ENCODE measurements around the gene EIF1AX. TPM values are rescaled to one million over a fixed set of nuclear protein-coding genes. Genes with fewer than 3 reads are reported as not detected.

EIF1AX gene
- total and polyA plus RNA-seq, 2 of the 13 experiments (the other 11 are each of a cell fraction or from before 2014, with no cell fraction given), result 35.1 to 82.7 TPM

DNA sequence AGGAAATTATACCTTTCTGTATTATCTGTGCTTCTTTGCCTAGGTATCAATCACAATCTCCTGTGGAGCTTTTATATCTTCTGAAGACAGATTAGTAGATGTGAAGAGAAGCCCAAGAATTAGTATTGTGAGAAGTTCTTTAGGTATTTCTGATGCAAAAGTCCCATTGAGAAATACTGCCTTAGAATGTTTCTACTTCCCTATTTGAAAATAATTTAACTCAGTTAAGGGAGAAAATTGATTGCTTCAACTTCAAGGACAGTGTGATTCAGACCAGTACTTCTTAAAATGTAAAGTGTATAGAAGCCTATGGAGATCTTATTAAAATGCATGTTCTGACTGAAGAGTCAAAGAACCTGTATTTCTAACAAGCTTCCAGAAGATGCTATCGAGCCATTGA lies 9.0 kb downstream of the EIF1AX start (continued):
- TF ChIP-seq, protein P1, sequence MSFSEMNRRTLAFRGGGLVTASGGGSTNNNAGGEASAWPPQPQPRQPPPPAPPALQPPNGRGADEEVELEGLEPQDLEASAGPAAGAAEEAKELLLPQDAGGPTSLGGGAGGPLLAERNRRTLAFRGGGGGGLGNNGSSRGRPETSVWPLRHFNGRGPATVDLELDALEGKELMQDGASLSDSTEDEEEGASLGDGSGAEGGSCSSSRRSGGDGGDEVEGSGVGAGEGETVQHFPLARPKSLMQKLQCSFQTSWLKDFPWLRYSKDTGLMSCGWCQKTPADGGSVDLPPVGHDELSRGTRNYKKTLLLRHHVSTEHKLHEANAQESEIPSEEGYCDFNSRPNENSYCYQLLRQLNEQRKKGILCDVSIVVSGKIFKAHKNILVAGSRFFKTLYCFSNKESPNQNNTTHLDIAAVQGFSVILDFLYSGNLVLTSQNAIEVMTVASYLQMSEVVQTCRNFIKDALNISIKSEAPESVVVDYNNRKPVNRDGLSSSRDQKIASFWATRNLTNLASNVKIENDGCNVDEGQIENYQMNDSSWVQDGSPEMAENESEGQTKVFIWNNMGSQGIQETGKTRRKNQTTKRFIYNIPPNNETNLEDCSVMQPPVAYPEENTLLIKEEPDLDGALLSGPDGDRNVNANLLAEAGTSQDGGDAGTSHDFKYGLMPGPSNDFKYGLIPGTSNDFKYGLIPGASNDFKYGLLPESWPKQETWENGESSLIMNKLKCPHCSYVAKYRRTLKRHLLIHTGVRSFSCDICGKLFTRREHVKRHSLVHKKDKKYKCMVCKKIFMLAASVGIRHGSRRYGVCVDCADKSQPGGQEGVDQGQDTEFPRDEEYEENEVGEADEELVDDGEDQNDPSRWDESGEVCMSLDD (CRISPR knock-in tag; IDR thresholded peaks at IDR 0.05; ENCODE audit: borderline replicate concordance), result no peak
- TF ChIP-seq ZNF879 (CRISPR knock-in tag; IDR thresholded peaks at IDR 0.05) (no peak), TEAD3 (CRISPR knock-in tag; optimal IDR thresholded peaks at IDR 0.05; ENCODE audit: borderline replicate concordance) (no peak)

DNA sequence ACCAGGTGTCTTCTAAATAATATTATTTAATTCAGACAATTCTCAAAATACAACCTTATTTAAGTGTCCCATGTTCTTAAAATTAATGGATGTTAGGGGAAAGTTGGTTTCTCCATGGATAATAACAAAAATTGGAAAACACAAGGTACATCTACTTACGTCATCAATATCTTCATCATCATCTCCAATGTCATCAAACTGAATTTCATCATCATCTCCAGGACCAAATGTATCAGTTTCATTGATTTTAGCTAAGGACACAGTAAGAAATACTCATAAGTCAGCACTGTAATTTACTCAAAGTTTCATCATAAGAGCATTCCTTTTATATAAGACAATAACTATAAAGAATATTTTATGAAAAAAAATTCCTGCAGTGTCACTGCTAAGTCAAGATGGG lies 11.3 kb downstream of the EIF1AX start:
- Histone ChIP-seq H3K27ac (ENCODE audit: extremely low read length, insufficient read depth, low read length) (no peak overlapping the region), H3K79me2 (ENCODE audit: insufficient read depth, low read length) (no peaks in the 10 kb centered on the region), H2AFZ (ENCODE audit: low read length) (no peak overlapping the region), H3K4me2 (ENCODE audit: low read depth, low read length) (no peak overlapping the region), H3K4me3 (replicated peaks in 1 of 3; ENCODE audit: insufficient read depth in 1 of 3, low read depth in 2 of 3, low read length in 3 of 3) (no peak overlapping the region), H3K9me3 (ENCODE audit: low read length) (no peaks in the 10 kb centered on the region), H3K9ac (ENCODE audit: insufficient read depth, low read depth, low read length) (no peak overlapping the region), H3K36me3 (replicated peaks in 1 of 2; ENCODE audit: control insufficient read depth in 1 of 2, insufficient read depth in 2 of 2, low read length in 2 of 2) (peaks cover 0 to 12% of the 10 kb centered on the region in 2 experiments; a peak in 2 of 5 replicates), H3K4me1 (ENCODE audit: insufficient read depth, low read length) (peaks cover 4% of the 10 kb centered on the region), H3K27me3 (ENCODE audit: control insufficient read depth in 1 of 2, insufficient read depth in 2 of 2, low read length in 2 of 2) (no peaks in the 10 kb centered on the region), H4K20me1 (ENCODE audit: insufficient read depth, low read length) (no peaks in the 10 kb centered on the region)
- no peak for ATAC-seq
- WGBS (ENCODE audit: low lambda C conversion rate), result 92% methylated on average over 1 of the region's 1 CpG
- FAIRE-seq, result no peak
- ChIA-PET CTCF (ENCODE audit: low intra/inter-chr PET ratio, low total read pairs) (no interaction called here), POLR2A (no interaction called here)
- in situ Hi-C loops (cut with HindIII; ENCODE audit: extremely low pct_ligation_motif_present, low pct_unique_long_range_greater_than_20kb), result no loop called here
- intact Hi-C loops (cut with micrococcal nuclease; ENCODE audit: unreplicated experiment), result no loop called here
- no peak for DNase-seq (ENCODE audit: low spot score)
- no TSS peak for BruUV-seq (replicated peaks)
- TF ChIP-seq ZNF253 (CRISPR knock-in tag; IDR thresholded peaks at IDR 0.05; ENCODE audit: borderline replicate concordance) (no peak), MLLT10 (CRISPR knock-in tag; IDR thresholded peaks at IDR 0.05) (no peak), ZNF160 (CRISPR knock-in tag; IDR thresholded peaks at IDR 0.05) (no peak), KDM2A (CRISPR knock-in tag; IDR thresholded peaks at IDR 0.05; ENCODE audit: borderline replicate concordance, low read depth) (no peak), MATR3 (CRISPR knock-in tag; IDR thresholded peaks at IDR 0.05) (no peak), POLR2G (IDR thresholded peaks at IDR 0.05; ENCODE audit: low read depth, low read length) (no peak), NCOA1 (CRISPR knock-in tag; IDR thresholded peaks at IDR 0.05) (no peak), SNAPC2 (CRISPR knock-in tag; IDR thresholded peaks at IDR 0.05) (no peak), ZNF296 (CRISPR knock-in tag; conservative IDR thresholded peaks at IDR 0.05) (no peak), ZNF451 (CRISPR knock-in tag; IDR thresholded peaks at IDR 0.05) (no peak), ZKSCAN5 (CRISPR knock-in tag; IDR thresholded peaks at IDR 0.05) (no peak)
- TF ChIP-seq, protein P2, sequence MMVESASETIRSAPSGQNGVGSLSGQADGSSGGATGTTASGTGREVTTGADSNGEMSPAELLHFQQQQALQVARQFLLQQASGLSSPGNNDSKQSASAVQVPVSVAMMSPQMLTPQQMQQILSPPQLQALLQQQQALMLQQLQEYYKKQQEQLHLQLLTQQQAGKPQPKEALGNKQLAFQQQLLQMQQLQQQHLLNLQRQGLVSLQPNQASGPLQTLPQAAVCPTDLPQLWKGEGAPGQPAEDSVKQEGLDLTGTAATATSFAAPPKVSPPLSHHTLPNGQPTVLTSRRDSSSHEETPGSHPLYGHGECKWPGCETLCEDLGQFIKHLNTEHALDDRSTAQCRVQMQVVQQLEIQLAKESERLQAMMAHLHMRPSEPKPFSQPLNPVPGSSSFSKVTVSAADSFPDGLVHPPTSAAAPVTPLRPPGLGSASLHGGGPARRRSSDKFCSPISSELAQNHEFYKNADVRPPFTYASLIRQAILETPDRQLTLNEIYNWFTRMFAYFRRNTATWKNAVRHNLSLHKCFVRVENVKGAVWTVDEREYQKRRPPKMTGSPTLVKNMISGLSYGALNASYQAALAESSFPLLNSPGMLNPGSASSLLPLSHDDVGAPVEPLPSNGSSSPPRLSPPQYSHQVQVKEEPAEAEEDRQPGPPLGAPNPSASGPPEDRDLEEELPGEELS (CRISPR knock-in tag; IDR thresholded peaks at IDR 0.05), result no peak
- TF ChIP-seq, protein P3, sequence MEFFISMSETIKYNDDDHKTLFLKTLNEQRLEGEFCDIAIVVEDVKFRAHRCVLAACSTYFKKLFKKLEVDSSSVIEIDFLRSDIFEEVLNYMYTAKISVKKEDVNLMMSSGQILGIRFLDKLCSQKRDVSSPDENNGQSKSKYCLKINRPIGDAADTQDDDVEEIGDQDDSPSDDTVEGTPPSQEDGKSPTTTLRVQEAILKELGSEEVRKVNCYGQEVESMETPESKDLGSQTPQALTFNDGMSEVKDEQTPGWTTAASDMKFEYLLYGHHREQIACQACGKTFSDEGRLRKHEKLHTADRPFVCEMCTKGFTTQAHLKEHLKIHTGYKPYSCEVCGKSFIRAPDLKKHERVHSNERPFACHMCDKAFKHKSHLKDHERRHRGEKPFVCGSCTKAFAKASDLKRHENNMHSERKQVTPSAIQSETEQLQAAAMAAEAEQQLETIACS (CRISPR knock-in tag; IDR thresholded peaks at IDR 0.05), result no peak
- TF ChIP-seq, protein P4, sequence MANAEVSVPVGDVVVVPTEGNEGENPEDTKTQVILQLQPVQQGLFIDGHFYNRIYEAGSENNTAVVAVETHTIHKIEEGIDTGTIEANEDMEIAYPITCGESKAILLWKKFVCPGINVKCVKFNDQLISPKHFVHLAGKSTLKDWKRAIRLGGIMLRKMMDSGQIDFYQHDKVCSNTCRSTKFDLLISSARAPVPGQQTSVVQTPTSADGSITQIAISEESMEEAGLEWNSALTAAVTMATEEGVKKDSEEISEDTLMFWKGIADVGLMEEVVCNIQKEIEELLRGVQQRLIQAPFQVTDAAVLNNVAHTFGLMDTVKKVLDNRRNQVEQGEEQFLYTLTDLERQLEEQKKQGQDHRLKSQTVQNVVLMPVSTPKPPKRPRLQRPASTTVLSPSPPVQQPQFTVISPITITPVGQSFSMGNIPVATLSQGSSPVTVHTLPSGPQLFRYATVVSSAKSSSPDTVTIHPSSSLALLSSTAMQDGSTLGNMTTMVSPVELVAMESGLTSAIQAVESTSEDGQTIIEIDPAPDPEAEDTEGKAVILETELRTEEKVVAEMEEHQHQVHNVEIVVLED (CRISPR knock-in tag; IDR thresholded peaks at IDR 0.05; ENCODE audit: borderline replicate concordance), result no peak
